GM18873 (cell line): Measurements from ENCODE around the gene VWA1.
"Not testable (repeated sequence)": the region's sequence is repeated elsewhere in the genome, so short reads cannot be mapped to it uniquely, and the experiment has no call there.

Source experiments
- ATAC-seq: cut with Tn5 transposase; IDR thresholded peaks from one replicate; pipeline ENCODE4 v1.9.1; 2021; ENCODE audit warnings: mild to moderate bottlenecking, moderate library complexity, moderate number of reproducible peaks; ENCODE audit not compliant: unreplicated experiment, low FRiP score

VWA1 gene

DNA sequence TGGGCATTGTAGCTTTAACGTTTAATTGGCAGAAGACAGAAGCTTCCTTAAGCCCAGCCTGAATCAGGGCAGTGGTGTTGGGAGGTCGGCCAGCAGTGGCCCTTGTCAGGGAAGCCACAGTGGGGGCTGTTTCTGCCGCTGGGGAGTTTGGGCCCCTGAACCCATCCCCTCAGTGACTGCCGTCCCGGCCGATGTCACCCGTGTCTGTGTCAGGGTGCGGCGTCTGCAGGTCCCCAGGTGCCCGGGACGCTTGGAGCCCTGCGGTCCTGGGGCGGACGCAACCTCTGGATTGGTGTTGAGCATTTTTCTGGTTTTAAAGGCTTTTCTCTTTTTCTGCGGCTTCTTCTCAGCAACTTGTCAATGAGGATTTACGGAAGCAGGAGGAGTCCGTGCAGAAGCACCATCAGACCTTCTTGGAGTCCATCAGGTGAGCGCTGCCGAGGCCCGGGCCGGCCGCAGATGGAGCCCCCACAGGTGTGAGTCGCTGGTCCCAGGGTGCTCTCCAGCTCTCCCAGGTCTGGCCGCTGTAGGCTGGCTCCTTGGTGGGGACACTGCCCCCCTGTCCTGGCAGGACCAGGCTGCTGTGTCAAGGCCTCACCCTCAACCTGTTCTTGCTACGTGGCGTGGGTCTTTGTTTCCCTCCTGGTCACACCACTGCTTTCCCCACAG lies 16.3 kb downstream of the VWA1 start:
- ATAC-seq, result no peak

DNA sequence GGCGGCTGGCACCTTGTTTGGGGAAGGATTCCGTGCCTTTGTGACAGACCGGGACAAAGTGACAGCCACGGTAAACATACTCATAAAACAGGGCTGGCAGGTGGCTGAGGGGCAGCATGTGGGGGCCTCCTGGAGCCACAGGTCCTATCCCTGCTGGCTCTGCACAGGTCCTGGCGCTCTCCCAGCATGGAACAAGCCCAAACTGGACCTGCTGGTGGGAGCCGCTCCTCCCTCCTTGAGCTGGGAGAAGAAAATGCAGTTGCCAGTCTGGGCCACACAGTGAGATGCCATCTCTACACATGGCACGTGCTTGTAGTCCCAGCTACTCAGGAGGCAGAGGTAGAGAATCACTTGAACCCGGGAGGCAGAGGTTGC lies 16.9 kb downstream of the VWA1 start:
- not testable (repeated sequence) for ATAC-seq

DNA sequence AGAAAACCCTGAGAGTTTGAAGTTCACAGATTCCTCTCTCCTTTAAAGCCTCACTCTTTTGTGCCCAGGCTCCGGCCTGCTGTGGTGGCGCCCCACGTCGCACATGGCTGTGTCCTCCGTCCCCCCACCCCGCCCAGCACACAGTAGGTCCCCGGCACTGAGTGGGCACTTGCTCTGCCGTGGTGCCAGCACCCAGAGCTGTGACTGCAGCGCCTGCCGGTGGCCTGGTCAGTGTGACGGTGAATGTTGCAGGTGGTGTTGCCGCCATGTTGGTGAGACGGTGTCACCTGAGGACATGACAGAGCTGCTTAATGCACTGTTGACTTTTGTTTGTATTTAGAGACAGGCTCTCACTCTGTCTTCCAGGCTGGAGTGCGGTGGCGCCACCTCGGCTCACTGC lies 17.4 kb downstream of the VWA1 start:
- no peak for ATAC-seq

DNA sequence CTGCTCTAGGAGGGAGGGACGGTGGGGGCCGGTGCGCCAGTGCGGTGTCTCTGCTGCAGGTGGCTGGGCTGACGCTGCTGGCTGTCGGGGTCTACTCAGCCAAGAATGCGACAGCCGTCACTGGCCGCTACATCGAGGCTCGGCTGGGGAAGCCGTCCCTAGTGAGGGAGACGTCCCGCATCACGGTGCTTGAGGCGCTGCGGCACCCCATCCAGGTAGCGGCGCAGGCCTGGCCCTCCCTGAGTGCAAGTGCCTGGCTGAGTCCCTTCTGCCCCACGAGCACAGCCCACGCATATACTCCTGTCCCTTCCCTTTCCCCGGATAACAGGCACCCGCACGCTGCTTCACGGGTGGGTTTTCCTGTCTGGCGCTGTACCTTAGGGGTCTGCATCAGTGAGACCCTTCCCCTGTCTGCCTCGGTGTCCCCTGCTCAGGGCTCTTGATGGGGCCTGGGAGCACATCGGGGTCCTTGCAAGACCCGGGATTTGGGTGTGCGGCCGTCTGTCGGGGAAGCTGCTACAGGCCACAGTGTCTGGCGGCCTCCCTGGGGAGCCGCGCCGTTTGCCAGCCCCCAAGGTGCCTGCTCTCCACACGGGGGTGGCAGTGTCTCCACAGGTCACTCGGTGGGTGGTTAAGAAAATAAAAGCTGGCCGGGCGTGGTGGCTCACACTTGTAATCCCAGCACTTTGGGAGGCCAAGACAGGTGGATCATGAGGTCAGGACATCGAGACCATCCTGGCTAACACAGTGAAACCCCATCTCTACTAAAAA lies 19.0 kb downstream of the VWA1 start:
- not testable (repeated sequence) for ATAC-seq

DNA sequence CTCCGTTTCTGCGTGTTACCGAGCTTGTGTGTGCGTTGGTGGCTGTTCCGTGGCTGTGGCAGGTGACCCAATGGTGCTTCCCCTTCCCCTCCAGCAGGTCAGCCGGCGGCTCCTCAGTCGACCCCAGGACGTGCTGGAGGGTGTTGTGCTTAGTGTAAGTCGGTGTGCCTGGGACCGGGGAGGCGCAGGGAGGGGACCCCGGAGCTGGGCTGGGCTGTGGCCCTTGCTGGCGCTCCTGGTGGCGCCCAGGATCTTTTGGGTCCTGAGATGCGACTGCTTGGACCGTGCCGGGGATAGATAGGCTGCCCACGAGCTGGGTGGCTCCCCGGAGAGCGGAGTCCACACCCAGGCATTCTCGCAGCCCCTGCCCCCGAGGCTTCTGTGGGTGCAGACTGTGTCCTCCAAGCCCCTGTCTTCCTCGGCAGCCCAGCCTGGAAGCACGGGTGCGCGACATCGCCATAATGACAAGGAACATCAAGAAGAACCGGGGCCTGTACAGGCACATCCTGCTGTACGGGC lies 19.9 kb downstream of the VWA1 start:
- ATAC-seq, result no peak

DNA sequence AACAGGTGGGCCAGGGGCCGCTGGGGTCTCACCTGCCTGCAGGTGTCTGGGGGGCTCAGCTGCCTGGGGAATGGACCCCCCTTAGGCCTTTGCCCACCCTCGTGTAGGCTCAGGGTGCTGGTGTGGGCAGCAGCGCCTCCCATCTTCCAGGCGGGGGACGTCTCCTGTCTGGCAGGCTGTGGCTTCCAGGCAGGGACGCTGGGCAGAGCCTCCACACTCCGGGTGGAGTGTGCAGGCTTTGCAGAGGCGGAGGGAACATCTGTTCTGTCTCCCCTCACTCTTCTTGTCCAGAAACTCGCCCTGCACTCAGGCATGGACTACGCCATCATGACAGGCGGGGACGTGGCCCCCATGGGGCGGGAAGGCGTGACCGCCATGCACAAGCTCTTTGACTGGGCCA lies 20.4 kb downstream of the VWA1 start:
- not testable (repeated sequence) for ATAC-seq

DNA sequence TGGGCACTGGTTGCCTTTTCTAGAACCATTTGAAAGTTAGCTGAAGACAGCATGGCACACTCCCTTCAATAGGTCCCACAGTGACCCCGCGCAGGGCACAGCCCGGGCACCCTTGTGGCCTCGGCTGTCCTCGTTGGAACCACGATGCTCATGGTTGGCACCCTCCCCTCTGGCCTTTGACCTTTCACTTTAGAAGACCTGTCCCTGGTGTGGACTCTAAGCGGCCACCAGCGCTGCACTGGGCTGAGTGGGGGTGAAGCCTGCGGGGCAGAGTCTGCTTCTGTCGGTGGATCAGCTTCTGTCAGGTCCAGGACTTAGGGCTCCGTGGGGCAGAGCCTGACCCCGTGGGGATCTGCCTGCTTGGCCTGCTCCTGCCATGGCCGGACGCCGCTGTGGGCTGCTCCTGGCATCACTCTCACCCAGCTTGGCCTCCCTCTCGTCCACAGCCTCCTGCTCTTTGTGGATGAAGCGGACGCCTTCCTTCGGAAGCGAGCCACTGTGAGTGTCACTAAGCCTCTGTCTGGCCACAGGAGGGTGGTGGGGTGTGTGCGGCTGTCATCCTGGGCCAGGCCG lies 21.3 kb downstream of the VWA1 start:
- not testable (repeated sequence) for ATAC-seq

DNA sequence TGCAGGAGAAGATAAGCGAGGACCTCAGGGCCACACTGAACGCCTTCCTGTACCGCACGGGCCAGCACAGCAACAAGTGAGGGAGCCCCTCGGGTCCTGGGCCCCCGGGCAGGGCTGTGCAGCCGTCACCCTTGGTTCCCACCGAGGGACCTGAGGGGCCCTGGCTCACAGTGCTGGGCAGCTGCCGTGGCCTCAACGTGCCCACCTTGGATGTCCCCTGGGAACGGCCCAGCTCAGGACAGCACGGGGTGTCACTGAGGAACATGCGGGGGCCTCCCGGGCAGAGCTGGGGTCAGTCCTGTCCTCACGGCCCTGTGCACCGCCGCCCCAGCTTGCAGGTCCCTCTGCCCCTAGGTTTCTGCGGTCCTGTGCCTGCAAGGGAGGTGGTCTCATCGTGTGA lies 23.7 kb downstream of the VWA1 start:
- not testable (repeated sequence) for ATAC-seq

DNA sequence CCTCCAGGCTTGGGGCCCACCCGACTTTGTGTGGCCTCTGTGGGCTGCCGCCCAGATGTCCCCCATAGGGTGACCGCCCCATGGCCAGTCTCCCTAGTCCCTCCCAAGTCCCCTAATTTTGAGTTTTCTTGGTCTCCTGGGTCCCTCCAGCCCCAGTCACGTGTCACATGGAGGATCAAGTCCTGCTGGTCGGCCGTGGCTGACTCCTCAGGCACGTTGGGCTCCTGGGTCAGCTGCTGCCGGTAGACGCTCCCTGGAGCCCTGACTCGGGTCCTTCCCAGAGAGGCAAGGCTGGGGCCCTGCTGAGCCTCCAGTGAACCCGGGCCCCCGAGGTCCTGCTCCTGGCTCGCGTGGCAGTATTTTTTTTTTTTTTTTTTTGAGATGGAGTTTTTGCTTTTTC lies 24.2 kb downstream of the VWA1 start:
- ATAC-seq, result not testable (repeated sequence)

DNA sequence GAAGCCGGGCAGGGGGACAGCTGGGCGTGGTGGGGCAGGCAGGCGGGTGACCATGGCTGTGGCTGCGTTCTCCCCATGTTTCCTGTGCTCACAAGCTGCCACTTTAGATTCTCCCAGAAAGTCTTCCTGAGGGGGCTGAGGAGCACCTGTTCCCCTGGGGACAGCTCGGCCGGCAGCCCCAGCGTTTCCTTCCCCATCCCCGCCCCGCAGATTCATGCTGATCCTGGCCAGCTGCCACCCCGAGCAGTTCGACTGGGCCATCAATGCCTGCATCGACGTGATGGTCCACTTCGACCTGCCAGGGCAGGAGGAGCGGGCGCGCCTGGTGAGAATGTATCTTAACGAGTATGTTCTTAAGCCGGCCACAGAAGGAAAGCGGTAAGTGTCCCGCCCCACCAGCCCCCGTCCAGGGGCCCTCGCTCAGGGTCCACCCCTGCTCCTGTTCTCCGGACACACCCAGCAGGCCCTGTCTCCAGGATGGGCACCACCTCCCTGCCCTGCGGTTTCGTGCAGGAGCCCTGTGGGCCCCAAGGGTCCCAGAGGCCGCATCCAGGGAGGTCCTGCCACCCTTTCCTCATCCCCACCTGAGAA lies 25.1 kb downstream of the VWA1 start:
- no peak for ATAC-seq

DNA sequence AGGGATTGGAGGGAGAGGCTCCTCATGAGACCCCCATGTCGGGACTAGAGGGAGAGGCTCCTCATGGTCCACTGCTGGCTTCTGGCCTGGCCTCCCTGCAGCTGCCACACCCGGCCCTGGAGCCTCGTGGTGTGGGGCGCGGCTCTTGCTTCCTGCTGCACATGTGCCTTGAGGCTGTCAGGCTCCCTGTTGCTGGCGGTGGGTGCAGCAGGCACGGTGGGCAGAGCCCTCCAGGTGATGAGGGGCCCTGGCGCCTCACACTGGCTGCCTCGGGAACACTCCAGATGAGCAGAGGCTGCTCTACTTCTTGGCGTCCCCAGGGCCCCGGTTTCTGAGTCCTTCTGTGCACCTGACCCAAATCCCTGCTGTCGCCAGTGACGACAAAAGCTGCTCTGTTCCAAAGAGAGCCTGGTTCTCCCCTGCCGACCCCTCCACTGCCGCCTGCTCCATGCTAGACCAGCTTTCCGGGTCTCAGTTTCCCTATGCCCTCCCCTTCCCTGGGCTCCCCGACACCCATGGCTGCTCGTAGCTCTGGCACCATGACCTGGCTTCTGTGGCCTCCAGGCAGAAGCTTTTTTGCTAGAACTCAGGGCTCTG lies 26.3 kb downstream of the VWA1 start:
- no peak for ATAC-seq

DNA sequence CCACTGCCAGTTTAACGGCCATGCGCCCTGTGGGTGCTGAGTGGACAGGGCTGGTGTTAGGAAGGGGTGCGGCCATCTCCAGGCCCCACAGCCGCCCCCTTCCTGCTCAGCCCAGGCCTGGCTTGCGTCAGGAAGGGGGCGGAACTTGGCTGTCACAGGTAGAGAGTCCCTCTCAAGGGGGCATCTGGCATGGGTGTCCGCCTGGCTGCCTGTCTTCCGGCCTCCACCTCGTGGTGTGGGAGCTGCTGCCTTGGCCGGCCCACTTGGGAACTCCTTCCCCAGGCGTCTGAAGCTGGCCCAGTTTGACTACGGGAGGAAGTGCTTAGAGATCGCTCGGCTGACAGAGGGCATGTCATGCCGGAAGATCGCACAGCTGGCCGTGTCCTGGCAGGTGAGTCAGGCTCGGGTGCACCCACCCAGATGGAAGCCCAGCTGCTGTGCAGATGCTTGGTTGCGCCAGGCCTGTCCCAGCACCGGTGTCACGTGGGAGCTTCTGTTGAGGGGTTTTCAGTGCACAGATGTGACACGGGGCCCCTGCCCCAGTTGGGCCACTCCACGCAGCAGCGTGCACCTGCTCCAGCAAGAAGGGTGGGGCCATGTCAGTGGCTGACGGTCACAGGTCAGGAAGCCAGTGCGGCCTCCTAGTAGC lies 27.0 kb downstream of the VWA1 start:
- ATAC-seq, result no peak

DNA sequence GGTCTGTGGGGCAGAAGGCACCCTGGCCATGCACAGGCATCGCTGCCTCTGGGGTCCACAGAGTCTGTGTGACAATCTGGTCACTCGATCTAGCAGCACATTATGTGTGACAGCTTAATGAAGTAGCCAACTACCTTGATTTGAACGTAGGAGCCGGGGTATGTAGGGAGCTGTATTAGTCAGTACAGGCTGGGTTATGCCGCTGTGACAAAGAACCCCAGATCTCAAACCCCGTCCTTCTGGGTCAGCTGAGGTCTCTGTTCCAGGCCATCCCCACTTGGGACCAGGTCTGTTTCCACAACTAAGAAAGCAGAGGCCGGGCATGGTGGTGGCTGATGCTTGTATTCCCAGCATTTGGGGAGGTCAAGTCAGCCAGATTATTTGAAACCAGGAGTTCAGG lies 27.8 kb downstream of the VWA1 start:
- ATAC-seq, result no peak

DNA sequence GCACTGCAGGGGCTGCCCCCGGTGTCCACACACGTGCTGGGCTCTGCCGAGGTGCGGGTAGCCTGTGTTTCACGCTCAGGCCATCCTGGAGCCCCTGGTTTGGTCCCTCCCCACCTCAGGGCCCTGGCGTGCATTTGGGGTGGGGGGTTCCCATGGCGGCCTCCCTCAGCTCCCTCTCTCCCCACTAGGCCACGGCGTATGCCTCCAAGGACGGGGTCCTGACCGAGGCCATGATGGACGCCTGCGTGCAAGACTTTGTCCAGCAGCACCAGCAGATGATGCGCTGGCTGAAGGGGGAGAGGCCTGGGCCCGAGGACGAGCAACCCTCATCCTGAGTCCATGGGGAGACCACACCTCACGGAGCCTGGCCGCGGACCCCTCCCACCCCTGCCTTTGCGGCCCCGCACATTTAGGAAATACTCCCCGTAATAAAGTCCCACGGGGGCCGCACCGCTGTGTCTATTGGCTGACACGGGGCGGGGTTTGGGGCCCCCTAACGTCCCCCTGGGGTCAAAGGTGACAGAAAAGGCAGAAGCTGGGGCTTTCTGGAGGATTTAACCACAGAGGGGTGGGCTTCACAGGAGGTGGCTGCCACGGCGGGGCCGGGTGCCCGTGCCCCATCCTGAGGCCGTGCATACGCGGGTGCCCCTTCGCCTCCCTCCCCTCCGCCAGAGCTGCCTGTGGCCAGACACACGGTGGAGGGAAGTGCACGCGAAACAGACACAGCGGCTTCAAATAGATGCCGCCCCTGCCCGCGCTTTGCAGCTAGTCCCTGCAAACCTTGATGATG lies 32.9 kb downstream of the VWA1 start:
- ATAC-seq, result not testable (repeated sequence)

DNA sequence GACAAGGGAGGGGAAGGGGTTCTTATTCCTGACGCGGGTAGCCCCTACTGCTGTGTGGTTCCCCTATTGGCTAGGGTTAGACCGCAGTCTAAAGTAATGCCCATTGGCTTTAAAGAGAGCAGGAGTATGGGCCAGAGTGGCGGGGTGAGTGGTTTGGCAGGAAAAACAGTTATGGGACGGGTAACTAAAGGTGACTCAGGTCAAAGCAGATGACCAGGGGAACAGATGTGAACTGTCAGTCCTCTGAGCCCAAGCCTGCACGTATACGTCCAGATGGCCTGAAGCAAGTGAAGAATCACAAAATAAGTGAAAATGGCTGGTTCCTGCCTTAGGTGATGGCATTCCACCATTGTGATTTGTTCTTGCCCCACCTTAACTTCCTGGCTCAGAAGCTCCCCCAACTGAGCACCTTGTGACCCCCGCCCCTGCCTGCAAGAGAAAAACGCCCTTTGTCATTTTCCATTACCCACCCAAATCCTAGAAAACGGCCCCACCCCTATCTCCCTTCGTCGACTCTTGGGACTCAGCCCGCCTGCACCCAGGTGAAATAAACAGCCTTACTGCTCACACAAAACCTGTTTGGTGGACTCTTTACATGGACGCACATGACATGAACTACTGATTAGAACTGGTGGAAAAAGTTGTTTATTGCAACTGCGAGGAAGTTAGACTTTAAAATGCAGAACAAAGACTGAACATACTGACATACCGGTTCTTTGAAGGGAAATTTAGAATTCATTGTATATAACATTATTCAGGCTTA lies 35.3 kb downstream of the VWA1 start:
- no peak for ATAC-seq

DNA sequence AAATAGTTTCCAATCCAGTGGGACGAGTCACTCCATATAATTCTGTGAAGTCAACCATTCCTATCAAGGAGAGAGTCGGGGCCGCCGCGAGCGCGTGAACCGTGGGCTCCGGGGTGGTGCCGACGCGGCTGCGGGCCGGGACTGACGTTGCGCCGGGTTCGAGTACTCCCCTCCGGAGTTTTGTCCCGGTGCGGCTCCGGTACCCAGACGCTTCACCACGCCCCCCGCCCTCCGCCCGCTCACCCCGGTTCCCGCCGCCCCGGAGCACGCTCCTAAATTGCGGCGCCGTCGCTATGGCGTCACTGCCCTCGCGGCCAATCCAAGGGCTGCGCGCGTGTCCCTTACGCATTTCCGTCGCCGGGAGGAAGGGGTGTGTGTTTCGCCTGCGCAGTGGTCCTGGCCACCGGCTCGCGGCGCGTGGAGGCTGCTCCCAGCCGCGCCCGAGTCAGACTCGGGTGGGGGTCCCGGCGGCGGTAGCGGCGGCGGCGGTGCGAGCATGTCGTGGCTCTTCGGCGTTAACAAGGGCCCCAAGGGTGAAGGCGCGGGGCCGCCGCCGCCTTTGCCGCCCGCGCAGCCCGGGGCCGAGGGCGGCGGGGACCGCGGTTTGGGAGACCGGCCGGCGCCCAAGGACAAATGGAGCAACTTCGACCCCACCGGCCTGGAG lies 36.0 kb downstream of the VWA1 start, which contains the start of gene ATAD3B:
ATAD3B (plus strand) TSS at position 377 of the 664 bp plus-strand sequence; CDS start at position 497, 120 bp downstream.
- ATAC-seq, result peak; percentile 78

DNA sequence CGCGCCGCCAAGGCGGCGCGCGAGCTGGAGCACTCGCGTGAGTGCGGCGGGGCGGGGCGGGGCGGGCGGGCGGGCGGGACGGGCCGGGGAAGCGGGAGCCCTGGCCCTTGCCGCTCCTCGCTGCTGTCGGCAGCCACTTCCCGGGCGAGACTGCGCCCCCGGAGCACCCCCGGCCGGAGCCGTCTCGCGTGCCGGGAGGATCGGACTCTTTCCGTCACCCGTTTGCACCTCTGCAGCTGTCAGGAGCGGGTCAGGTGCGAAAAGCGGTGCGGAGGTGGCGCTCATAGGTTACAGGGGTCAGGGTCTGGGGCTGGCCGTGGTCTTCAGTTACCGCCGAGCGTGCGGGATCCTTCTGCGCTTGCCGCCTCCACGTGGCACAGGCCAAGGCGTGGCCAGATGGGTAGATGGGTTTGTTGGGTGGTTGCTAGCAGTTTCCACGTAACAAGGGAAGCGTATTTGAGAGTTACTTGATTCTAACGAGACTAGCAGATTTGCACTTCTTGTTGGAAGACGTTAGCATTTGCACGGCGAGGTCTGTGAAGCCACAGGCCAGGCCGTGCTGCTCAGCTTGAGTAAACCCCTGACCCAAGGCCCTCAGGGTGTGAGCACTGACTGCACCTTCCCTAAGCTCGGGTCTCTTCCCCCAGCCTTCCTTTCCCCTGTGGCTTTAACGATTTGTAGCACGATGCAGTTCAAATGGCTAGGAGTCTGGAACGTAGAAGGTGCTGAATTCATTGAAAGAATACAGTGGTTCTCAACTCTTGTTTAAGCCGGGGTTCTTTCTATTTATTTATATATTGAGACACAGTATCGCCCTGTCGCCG lies 36.8 kb downstream of the VWA1 start:
- not testable (repeated sequence) for ATAC-seq
